ENCODE data around the gene TEN1. TPM values are rescaled to one million over a fixed set of nuclear protein-coding genes. Genes with fewer than 3 reads are reported as not detected.
A peak's percentile ranks its signal among the peaks of the same experiment; 100 is the strongest.

Gene TEN1
- total and polyA plus RNA-seq, 2 of the 4 experiments (the other 2 are of a cell fraction): 14.7 to 17.9 TPM

- H3K4me3 ChIP-seq (ENCODE audit: insufficient read depth, low read depth, low read length): peak overlapping the region; percentile 77
- peak overlapping the region; percentile 93 for H3K4ac ChIP-seq (ENCODE audit: low read depth, low read length)
- H4K8ac ChIP-seq (ENCODE audit: low read depth in 2 of 2, low read length in 2 of 2): peak overlapping the region; percentile 93 to 99
- H3K36me3 ChIP-seq (ENCODE audit: control insufficient read depth, insufficient read depth, low read length): 0 out of 2 replicates have a peak, but pooled peaks cover 3% of the 10 kb centered on the region
- ChIA-PET POLR2A (ENCODE audit: unreplicated experiment) (interaction anchor here (0.7 kb wide), 1 partner anchor 10 kb away, joined by 4 read pairs; no protein-coding TSS in a partner anchor), CTCF (interaction anchor here (0.6 kb wide), 1 partner anchor 39 kb away, joined by 4 read pairs; no protein-coding TSS in a partner anchor)
- 100% methylated on average over 2 of the region's 18 CpGs; no CpG with 5 or more reads in 1 of the 2 experiments for WGBS, 2 experiments (ENCODE audit: extremely low coverage in 2 of 2, insufficient read length in 1 of 2)
- H3K27ac ChIP-seq (ENCODE audit: insufficient read depth, low read length): peak overlapping the region; percentile 93
- no peak for ATAC-seq (ENCODE audit: low read depth)
- H4K91ac ChIP-seq (ENCODE audit: insufficient read depth, low read depth, low read length): peak overlapping the region; percentile 95
- no peak overlapping the region for H2BK20ac ChIP-seq (ENCODE audit: low read depth, low read length)
- peak overlapping the region; percentile 76 for H2AK5ac ChIP-seq (ENCODE audit: low read depth, low read length)
- dilution Hi-C loops (cut with HindIII; ENCODE audit: low sequenced_read_pairs, unreplicated experiment) (no loop called here), intact Hi-C loops (cut with micrococcal nuclease) (no loop called here), in situ Hi-C loops (cut with MboI; ENCODE audit: low sequenced_read_pairs) (no loop called here)
- no peaks in the 10 kb centered on the region for H3K27me3 ChIP-seq (ENCODE audit: control insufficient read depth, insufficient read depth, low read length)
- peak overlapping the region; percentile 93 for H3K56ac ChIP-seq (ENCODE audit: extremely low read depth, insufficient read depth, low read length)
- H3K9me3 ChIP-seq (ENCODE audit: control insufficient read depth, insufficient read depth, low read length): no peaks in the 10 kb centered on the region
- H2AFZ ChIP-seq (replicated peaks; ENCODE audit: low read length, poor library complexity): no peak overlapping the region
- peak overlapping the region; percentile 52 for H4K5ac ChIP-seq (ENCODE audit: low read depth, low read length)
- H3K9me1 ChIP-seq (ENCODE audit: insufficient read depth, low read length): peaks cover 22% of the 10 kb centered on the region
- H3K79me1 ChIP-seq (ENCODE audit: low read depth in 1 of 2, low read length in 2 of 2): peaks cover 32 to 76% of the 10 kb centered on the region in 2 experiments
- peak overlapping the region; percentile 96; the same call in 1 of the 2 replicates for H3K23ac ChIP-seq (ENCODE audit: low read depth, low read length)
- peak overlapping the region; percentile 87 for H3K9ac ChIP-seq (ENCODE audit: low read depth, low read length)
- H4K20me1 ChIP-seq (ENCODE audit: insufficient read depth, low read length): 0 out of 2 replicates have a peak, but pooled peaks cover 3% of the 10 kb centered on the region
- H3K4me2 ChIP-seq (ENCODE audit: low read depth, low read length): peak overlapping the region; percentile 87
- no peak for TF ChIP-seq BHLHE40 (IDR thresholded peaks at IDR 0.05; ENCODE audit: low read depth, low read length)
- no peak for TF ChIP-seq POLR2A (IDR thresholded peaks at IDR 0.05; ENCODE audit: low read depth, low read length)
- TF ChIP-seq CHD1 (IDR thresholded peaks at IDR 0.05; ENCODE audit: low read depth, low read length): no peak
- TF ChIP-seq CEBPB (IDR thresholded peaks at IDR 0.05; ENCODE audit: low read depth, low read length): no peak
- no peak for TF ChIP-seq NFE2L2 (IDR thresholded peaks at IDR 0.05; ENCODE audit: low read depth, low read length)
- DNase-seq: no peak
- peak overlapping the region; percentile 77 for H2BK5ac ChIP-seq (ENCODE audit: low read depth, low read length, poor library complexity, severe bottlenecking)
- H3K14ac ChIP-seq (replicated peaks; ENCODE audit: low read depth, low read length): peak overlapping the region; percentile 98
- no TSS peak for BruUV-seq (replicated peaks)
- no peak overlapping the region for H3K18ac ChIP-seq (ENCODE audit: low read depth, low read length)
- no peak overlapping the region for H2BK120ac ChIP-seq (ENCODE audit: low read depth, low read length)
- no peak overlapping the region; the same call in 2 of the 3 replicates for H2BK15ac ChIP-seq (ENCODE audit: low read depth, low read length)
- H3K4me1 ChIP-seq (ENCODE audit: control insufficient read depth, insufficient read depth, low read length): peaks cover 7% of the 10 kb centered on the region; the same call in 1 of the 2 replicates
- peak overlapping the region; percentile 92 for H2AK9ac ChIP-seq (replicated peaks; ENCODE audit: low read depth, low read length, poor library complexity)
Measured at GRCh38 chr17:75980188-75981018, 1.4 kb downstream of the TEN1 start.
